ENCODE measurements around the gene LAMA3. TPM values are rescaled to one million over a fixed set of nuclear protein-coding genes. Genes with fewer than 3 reads are reported as not detected.
A peak's percentile ranks its signal among the peaks of the same experiment; 100 is the strongest.

Gene LAMA3
- total and polyA plus RNA-seq, 8 donors: 4.3 to 182 (median 26.6) TPM

DNA sequence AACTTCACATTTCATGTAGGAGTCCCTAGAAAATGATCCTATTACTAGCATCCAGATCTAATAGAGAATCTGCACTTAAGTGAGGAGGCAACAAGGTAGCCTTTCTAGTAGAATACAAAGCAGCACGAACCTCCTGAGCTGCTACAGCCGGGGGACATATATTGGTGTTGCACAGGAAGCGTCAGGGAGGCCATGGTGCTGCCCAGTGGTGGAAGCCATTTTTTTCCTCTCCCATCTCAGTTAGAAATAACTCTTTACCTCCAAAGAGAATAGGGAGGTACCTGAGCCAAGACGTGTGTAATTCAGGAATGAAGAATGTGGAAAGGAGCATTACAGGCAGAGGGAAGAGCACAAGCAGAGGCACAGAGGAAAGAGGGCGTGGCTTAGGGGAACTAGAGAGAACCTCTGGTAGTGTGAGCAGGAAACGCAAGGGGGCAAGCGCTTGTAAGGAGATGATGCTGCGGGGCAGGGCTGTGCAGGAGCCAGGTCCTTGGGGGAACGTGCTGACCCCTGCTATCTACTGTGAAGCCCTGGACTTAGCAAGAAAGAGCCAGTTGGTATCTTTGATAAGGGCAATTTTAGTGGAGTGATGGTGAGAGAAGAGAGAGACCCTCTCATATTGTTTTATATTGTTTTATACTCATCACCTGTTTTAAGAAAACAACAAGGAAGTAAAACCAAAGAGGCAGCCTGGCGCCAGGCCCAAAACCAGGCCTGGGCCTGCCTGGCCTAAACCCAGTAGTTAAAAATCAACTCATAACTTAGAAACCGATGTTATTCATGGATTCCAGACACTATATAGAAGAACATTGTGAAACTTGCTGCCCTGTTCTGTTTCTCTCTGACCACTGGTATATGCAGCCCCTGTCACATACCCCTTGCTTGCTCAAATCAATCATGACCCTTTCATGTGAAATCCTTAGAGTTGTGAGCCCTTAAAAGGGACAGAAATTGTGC, 275.3 kb downstream of the LAMA3 start:
- no peak for DNase-seq
- H3K27me3 ChIP-seq: no peaks in the 10 kb centered on the region
- no peak overlapping the region for H3K4me3 ChIP-seq
- TF ChIP-seq, protein P1, sequence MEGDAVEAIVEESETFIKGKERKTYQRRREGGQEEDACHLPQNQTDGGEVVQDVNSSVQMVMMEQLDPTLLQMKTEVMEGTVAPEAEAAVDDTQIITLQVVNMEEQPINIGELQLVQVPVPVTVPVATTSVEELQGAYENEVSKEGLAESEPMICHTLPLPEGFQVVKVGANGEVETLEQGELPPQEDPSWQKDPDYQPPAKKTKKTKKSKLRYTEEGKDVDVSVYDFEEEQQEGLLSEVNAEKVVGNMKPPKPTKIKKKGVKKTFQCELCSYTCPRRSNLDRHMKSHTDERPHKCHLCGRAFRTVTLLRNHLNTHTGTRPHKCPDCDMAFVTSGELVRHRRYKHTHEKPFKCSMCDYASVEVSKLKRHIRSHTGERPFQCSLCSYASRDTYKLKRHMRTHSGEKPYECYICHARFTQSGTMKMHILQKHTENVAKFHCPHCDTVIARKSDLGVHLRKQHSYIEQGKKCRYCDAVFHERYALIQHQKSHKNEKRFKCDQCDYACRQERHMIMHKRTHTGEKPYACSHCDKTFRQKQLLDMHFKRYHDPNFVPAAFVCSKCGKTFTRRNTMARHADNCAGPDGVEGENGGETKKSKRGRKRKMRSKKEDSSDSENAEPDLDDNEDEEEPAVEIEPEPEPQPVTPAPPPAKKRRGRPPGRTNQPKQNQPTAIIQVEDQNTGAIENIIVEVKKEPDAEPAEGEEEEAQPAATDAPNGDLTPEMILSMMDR (IDR thresholded peaks at IDR 0.05): peak in 1 of 7 experiments; percentile 32
- TF ChIP-seq EP300 (IDR thresholded peaks at IDR 0.05): no peak
- no peaks in the 10 kb centered on the region for H3K9me3 ChIP-seq
- peak overlapping the region; percentile 19 to 52 (median 43) for H3K27ac ChIP-seq
- intact Hi-C loops (cut with DNase I; ENCODE audit: low total_unique reads): no loop called here
- no peaks in the 10 kb centered on the region for H3K36me3 ChIP-seq
- H3K4me1 ChIP-seq: peaks cover 26 to 41% (median 29%) of the 10 kb centered on the region in 4 donors
- 69 to 82% (median 76%) methylated on average over 10 to 11 of the region's 11 CpGs for WGBS, 5 donors

DNA sequence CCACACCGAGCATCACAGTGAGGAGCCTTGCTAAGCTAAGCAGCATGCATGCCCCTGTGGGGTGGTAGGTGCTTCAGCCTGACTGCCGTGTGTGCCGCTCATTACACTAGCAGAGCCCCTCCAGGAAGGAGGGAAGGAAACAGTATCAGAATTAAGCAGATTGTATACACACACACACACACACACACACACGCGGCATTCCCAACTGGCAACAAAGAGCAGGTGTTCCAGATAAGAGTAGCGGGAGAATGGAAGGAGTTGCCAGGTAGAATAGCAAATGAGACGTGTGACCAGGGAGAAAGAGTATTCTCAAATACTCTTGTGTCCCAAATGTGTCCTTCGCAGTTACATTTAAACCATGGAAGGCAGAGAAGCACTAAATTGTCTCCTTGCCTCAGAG, 277.7 kb downstream of the LAMA3 start:
- WGBS, 5 donors: 37 to 57% (median 45%) methylated on average over 8 of the region's 8 CpGs
- Histone ChIP-seq H3K4me3 (no peak overlapping the region), H3K36me3 (no peaks in the 10 kb centered on the region), H3K27me3 (no peaks in the 10 kb centered on the region), H3K4me1 (peaks cover 26 to 38% (median 29%) of the 10 kb centered on the region in 4 donors), H3K9me3 (no peaks in the 10 kb centered on the region), H3K27ac (no peak overlapping the region)
- peak in 1 of 2 donors; percentile 66 for DNase-seq
- intact Hi-C loops (cut with DNase I; ENCODE audit: low total_unique reads): no loop called here
- TF ChIP-seq POLR2AphosphoS5 (IDR thresholded peaks at IDR 0.05) (no peak), EP300 (IDR thresholded peaks at IDR 0.05) (no peak), POLR2A (IDR thresholded peaks at IDR 0.05) (no peak)
- TF ChIP-seq, protein P1 (IDR thresholded peaks at IDR 0.05): no peak

DNA sequence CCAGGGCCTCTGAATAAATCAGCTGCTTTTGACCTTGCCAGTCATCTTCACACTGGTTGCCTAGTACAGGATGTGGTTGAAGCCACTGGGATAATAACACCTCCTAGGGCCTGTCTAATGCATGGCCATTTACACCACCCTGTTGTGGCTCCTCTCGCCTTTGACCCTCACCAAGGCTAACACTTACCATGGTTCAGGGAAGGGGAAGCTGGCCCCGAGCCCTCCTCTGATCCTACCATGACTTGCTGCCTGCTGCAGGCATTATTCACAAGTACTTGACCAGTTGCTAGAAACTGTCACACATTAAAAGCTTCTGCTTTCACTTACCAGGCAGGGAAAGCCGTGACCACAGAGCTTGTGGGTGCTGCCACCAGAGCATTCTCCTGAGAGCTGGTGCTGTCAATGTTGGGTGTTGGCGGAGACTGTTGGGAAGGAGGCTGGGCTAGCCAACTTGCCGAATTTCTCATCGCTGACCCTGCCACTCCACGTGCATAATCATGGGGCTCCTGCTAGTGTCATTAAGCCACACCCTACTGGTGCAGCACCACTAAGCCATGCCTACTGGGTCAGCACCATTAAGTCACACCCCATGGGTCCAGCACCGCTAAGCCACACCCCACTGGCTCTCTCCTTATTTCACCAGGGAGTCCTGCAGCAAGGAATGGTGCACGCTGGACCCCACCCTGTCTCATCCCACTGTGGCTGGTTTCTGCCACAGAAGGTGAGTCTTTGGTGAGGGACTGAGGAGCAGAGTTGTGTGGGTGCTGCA, 278.3 kb downstream of the LAMA3 start:
- DNase-seq: no peak
- Histone ChIP-seq H3K27me3 (no peaks in the 10 kb centered on the region), H3K4me3 (no peak overlapping the region), H3K9me3 (no peaks in the 10 kb centered on the region), H3K27ac (no peak overlapping the region), H3K4me1 (peaks cover 26 to 38% (median 29%) of the 10 kb centered on the region in 4 donors), H3K36me3 (no peaks in the 10 kb centered on the region)
- TF ChIP-seq, protein P1 (IDR thresholded peaks at IDR 0.05): no peak
- TF ChIP-seq POLR2AphosphoS5 (IDR thresholded peaks at IDR 0.05): no peak
- no peak for TF ChIP-seq POLR2A (IDR thresholded peaks at IDR 0.05)
- TF ChIP-seq EP300 (IDR thresholded peaks at IDR 0.05): no peak
- intact Hi-C loops (cut with DNase I; ENCODE audit: low total_unique reads): no loop called here
- 73 to 83% (median 80%) methylated on average over 9 of the region's 9 CpGs for WGBS, 5 donors
